Neural progenitor cell (in vitro differentiated cells): ENCODE data around the gene DNM1L. TPM values are rescaled to one million over a fixed set of nuclear protein-coding genes. Genes with fewer than 3 reads are reported as not detected.

Experiments used
- DNase-seq: peaks from one replicate; pipeline ENCODE4 v3.0.0-alpha.2; 2016; ENCODE audit warnings: low spot score
- H2AFZ ChIP-seq: fragments of 200-600 bp; sonication (generic); replicated peaks from 2 replicates; pipeline ENCODE4 v1.6.1; 2016; ENCODE audit warnings: antibody characterized with exemption
- H3F3A ChIP-seq: fragments of 200-600 bp; sonication (generic); 2 replicates; pipeline ENCODE4 v1.6.1; 2016; ENCODE audit warnings: antibody characterized with exemption, low read depth
- H3K27ac ChIP-seq: fragments of 200-600 bp; sonication (generic); 2 replicates; pipeline ENCODE4 v1.5.1; 2016; ENCODE audit warnings: mild to moderate bottlenecking
- H3K27me3 ChIP-seq: fragments of 200-600 bp; sonication (generic); 2 replicates; pipeline ENCODE4 v1.6.1; 2016; ENCODE audit warnings: mild to moderate bottlenecking, moderate library complexity
- H3K36me3 ChIP-seq: fragments of 200-600 bp; sonication (generic); 2 replicates; pipeline ENCODE4 v1.5.1; 2016
- H3K4me1 ChIP-seq: fragments of 200-600 bp; sonication (generic); 2 replicates; pipeline ENCODE4 v1.6.1; 2016; ENCODE audit warnings: mixed run types
- H3K4me2 ChIP-seq: fragments of 200-600 bp; sonication (generic); 2 replicates; pipeline ENCODE4 v1.6.1; 2016
- H3K4me3 ChIP-seq: fragments of 200-600 bp; sonication (generic); 2 replicates; pipeline ENCODE4 v1.5.1; 2016
- H3K79me2 ChIP-seq: fragments of 200-600 bp; sonication (generic); 2 replicates; pipeline ENCODE4 v1.6.1; 2016; ENCODE audit warnings: low read depth
- H3K9ac ChIP-seq: fragments of 200-600 bp; sonication (generic); 2 replicates; pipeline ENCODE4 v1.6.1; 2016
- H3K9me3 ChIP-seq: fragments of 200-600 bp; sonication (generic); 2 replicates; pipeline ENCODE4 v1.5.1; 2016; ENCODE audit warnings: low read depth
- H4K20me1 ChIP-seq: fragments of 200-600 bp; sonication (generic); 2 replicates; pipeline ENCODE4 v1.6.1; 2016; ENCODE audit warnings: low read depth
- H3K27ac Mint-ChIP-seq: 3 replicates; pipeline ENCODE4 v1.8.0; 2021; ENCODE audit warnings: mixed read lengths
- H3K27me3 Mint-ChIP-seq: 2 replicates; pipeline ENCODE4 v1.8.0; 2022; ENCODE audit warnings: low read depth, mild to moderate bottlenecking, inconsistent platforms, moderate library complexity, mixed read lengths; ENCODE audit not compliant: insufficient read depth
- H3K36me3 Mint-ChIP-seq: 3 replicates; pipeline ENCODE4 v1.8.0; 2021; ENCODE audit warnings: mixed read lengths
- H3K4me1 Mint-ChIP-seq: 3 replicates; pipeline ENCODE4 v1.8.0; 2021; ENCODE audit warnings: mixed read lengths
- H3K4me3 Mint-ChIP-seq: 3 replicates; pipeline ENCODE4 v1.8.0; 2021; ENCODE audit warnings: mild to moderate bottlenecking, moderate library complexity, mixed read lengths
- H3K9me3 Mint-ChIP-seq: 3 replicates; pipeline ENCODE4 v1.8.0; 2020; ENCODE audit warnings: mixed read lengths
- CTCF ChIP-seq: fragments of 200-600 bp; sonication (generic); IDR thresholded peaks from 2 replicates; pipeline ENCODE4 v1.5.1; 2017; ENCODE audit warnings: antibody characterized with exemption, mild to moderate bottlenecking
- EZH2 ChIP-seq: fragments of 200-600 bp; sonication (generic); IDR thresholded peaks from 2 replicates; pipeline ENCODE4 v1.6.1; 2017; ENCODE audit warnings: antibody characterized with exemption, mild to moderate bottlenecking, moderate library complexity
- EZH2phosphoT487 ChIP-seq: fragments of 200-600 bp; sonication (generic); IDR thresholded peaks from 2 replicates; pipeline ENCODE4 v1.6.1; 2017; ENCODE audit warnings: antibody characterized with exemption
- total RNA-seq: library from RNA; depleted of rRNA; stranded (reverse); fragments of >200 nt; gene quantifications from 2 replicates; pipeline ENCODE4 v1.2.3, GENCODE V29; 2015; ENCODE audit warnings: low replicate concordance

Gene DNM1L
- 109 and 133 TPM in 2 replicates for total RNA-seq

GRCh38 chr12:32679091-32679919 lies at the start of gene DNM1L:
Gene DNM1L (plus strand): TSS chr12:32679301. CDS start chr12:32679364, 63 bp downstream.
- Histone ChIP-seq H3K79me2 (peaks cover 49% of the 10 kb centered on the region), H3K9me3 (no peaks in the 10 kb centered on the region), H3K4me2 (peak within 1 kb of the TSS; percentile 97), H2AFZ (peak within 1 kb of the TSS; percentile 79), H3K4me1 (peaks cover 11% of the 10 kb centered on the region), H3K9ac (peak within 1 kb of the TSS; percentile 73), H3K36me3 (no peaks in the 10 kb centered on the region), H3K4me3 (peak within 1 kb of the TSS; percentile 80), H3K27me3 (no peaks in the 10 kb centered on the region), H4K20me1 (peaks cover 11% of the 10 kb centered on the region), H3K27ac (peak within 1 kb of the TSS; percentile 87), H3F3A (peaks cover 21% of the 10 kb centered on the region)
- peaks cover 4% of the 10 kb centered on the region for H3K27me3 Mint-ChIP-seq
- peak within 1 kb of the TSS; percentile 22 for H3K27ac Mint-ChIP-seq
- TF ChIP-seq EZH2 = peak; percentile 34
- no peak for TF ChIP-seq EZH2phosphoT487
- TF ChIP-seq CTCF = peak; percentile 6
- H3K9me3 Mint-ChIP-seq = no peaks in the 10 kb centered on the region
- H3K4me3 Mint-ChIP-seq = peak within 1 kb of the TSS; percentile 87
- H3K36me3 Mint-ChIP-seq = peaks cover 9% of the 10 kb centered on the region
- peak; percentile 98 for DNase-seq
- H3K4me1 Mint-ChIP-seq = peaks cover 17% of the 10 kb centered on the region

DNA sequence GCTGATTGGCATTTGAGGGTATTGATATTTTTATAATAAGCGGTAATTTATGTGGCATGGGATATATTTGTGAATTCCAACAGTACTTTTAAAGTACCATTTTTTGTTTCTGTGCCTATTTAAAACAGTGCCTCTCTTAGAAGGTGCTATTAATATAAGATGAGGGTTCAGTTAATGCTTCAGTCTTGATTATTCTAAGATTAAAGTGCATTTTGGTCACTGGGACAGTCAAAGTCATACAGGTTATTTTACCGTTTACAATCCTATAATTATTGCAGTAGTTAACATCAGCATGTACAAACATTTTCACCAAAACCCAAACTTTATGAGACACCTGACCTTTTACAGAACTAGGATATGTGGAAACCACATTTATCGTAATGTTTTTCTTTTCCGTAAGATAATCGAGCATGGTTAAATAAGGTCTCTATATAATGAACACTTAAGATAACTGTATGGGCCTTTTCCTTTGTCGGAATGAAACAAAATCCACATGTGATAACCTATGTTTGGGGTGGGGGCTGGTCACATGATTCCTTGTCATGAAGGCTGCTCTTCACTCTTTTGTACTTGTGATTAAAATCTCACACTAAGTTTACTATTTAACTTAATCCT lies 37.7 kb upstream of the DNM1L start:
- H3K4me1 ChIP-seq = no peaks in the 10 kb centered on the region
- no peak overlapping the region for H2AFZ ChIP-seq
- H3K36me3 ChIP-seq = peaks cover 17% of the 10 kb centered on the region
- Mint-ChIP-seq H3K9me3 (no peaks in the 10 kb centered on the region), H3K4me3 (no peak overlapping the region), H3K27me3 (no peaks in the 10 kb centered on the region), H3K36me3 (peaks cover 32% of the 10 kb centered on the region), H3K4me1 (no peaks in the 10 kb centered on the region), H3K27ac (no peak overlapping the region)
- no peak overlapping the region for H3K27ac ChIP-seq
- H3K9ac ChIP-seq = no peak overlapping the region
- H3K9me3 ChIP-seq = no peaks in the 10 kb centered on the region
- H3F3A ChIP-seq = no peaks in the 10 kb centered on the region
- TF ChIP-seq CTCF (no peak), EZH2 (no peak), EZH2phosphoT487 (no peak)
- H3K4me3 ChIP-seq = no peak overlapping the region
- H3K4me2 ChIP-seq = no peak overlapping the region
- H4K20me1 ChIP-seq = no peaks in the 10 kb centered on the region
- no peak for DNase-seq
- no peaks in the 10 kb centered on the region for H3K27me3 ChIP-seq
- no peaks in the 10 kb centered on the region for H3K79me2 ChIP-seq

GRCh38 chr12:32644431-32644830 lies 34.7 kb upstream of the DNM1L start:
- TF ChIP-seq EZH2 (no peak), EZH2phosphoT487 (no peak), CTCF (no peak)
- no peak overlapping the region for H3K9ac ChIP-seq
- peaks cover 3% of the 10 kb centered on the region for H3F3A ChIP-seq
- no peaks in the 10 kb centered on the region for H3K27me3 ChIP-seq
- Mint-ChIP-seq H3K36me3 (peaks cover 14% of the 10 kb centered on the region), H3K4me1 (no peaks in the 10 kb centered on the region), H3K9me3 (no peaks in the 10 kb centered on the region), H3K4me3 (no peak overlapping the region), H3K27ac (no peak overlapping the region), H3K27me3 (no peaks in the 10 kb centered on the region)
- no peaks in the 10 kb centered on the region for H3K9me3 ChIP-seq
- H2AFZ ChIP-seq = no peak overlapping the region
- no peak for DNase-seq
- H3K27ac ChIP-seq = no peak overlapping the region
- H4K20me1 ChIP-seq = no peaks in the 10 kb centered on the region
- no peaks in the 10 kb centered on the region for H3K79me2 ChIP-seq
- H3K36me3 ChIP-seq = peaks cover 8% of the 10 kb centered on the region
- H3K4me2 ChIP-seq = no peak overlapping the region
- H3K4me1 ChIP-seq = no peaks in the 10 kb centered on the region
- H3K4me3 ChIP-seq = no peak overlapping the region
